WTC11 (cell line): Measurements from ENCODE around the gene C19orf47. TPM values are rescaled to one million over a fixed set of nuclear protein-coding genes. Genes with fewer than 3 reads are reported as not detected.

Source experiments
- ATAC-seq: fragments of 200-7000 bp; cut with Tn5 transposase; 2 replicates; pipeline ENCODE4 v1.10.0; 2021; ENCODE audit warnings: mild to moderate bottlenecking, moderate library complexity
- CTCF ChIA-PET: fragments of 300-600 bp; sonication (Branson Sonifier 250); formaldehyde crosslinking; loops from one replicate; lab custom pipeline; 2021; ENCODE audit warnings: antibody characterized with exemption; lab: Charles Lee
- POLR2A ChIA-PET: fragments of 350-600 bp; sonication (Branson Sonifier 250); formaldehyde crosslinking; loops from one replicate; lab custom pipeline; 2021; ENCODE audit warnings: antibody characterized with exemption; lab: Charles Lee
- DNase-seq: peaks from one replicate; pipeline ENCODE4 v3.0.0; 2021; ENCODE audit warnings: low spot score
- H3K27ac Mint-ChIP-seq: 2 replicates; pipeline ENCODE4 v1.8.0; 2021; ENCODE audit warnings: mixed read lengths
- H3K27me3 Mint-ChIP-seq: 2 replicates; pipeline ENCODE4 v1.8.0; 2021; ENCODE audit warnings: low read depth, mild to moderate bottlenecking, moderate library complexity, mixed read lengths
- H3K36me3 Mint-ChIP-seq: 2 replicates; pipeline ENCODE4 v1.8.0; 2021; ENCODE audit warnings: mixed read lengths
- H3K4me1 Mint-ChIP-seq: 2 replicates; pipeline ENCODE4 v1.8.0; 2022; ENCODE audit warnings: mixed read lengths
- H3K4me3 Mint-ChIP-seq: 2 replicates; pipeline ENCODE4 v1.8.0; 2021; ENCODE audit warnings: mild to moderate bottlenecking, moderate library complexity, mixed read lengths
- H3K9me3 Mint-ChIP-seq: 2 replicates; pipeline ENCODE4 v1.8.0; 2021; ENCODE audit warnings: mixed read lengths
- CBFB ChIP-seq: sonication (generic); formaldehyde crosslinking; IDR thresholded peaks from 2 replicates; pipeline ENCODE4 v1.8.1; 2022; ENCODE audit warnings: mild to moderate bottlenecking, low read depth, missing genetic modification reagents
- ERG ChIP-seq: fragments of 250-450 bp; sonication (Bioruptor Pico); IDR thresholded peaks from 2 replicates; pipeline ENCODE4 v1.8.0; 2021; ENCODE audit warnings: mild to moderate bottlenecking
- GABPB1 ChIP-seq: sonication (generic); formaldehyde crosslinking; IDR thresholded peaks from 2 replicates; pipeline ENCODE4 v1.8.1; 2023; ENCODE audit warnings: mild to moderate bottlenecking, missing genetic modification reagents
- GTF2I ChIP-seq: fragments of 250-450 bp; sonication (Bioruptor Pico); conservative IDR thresholded peaks from 2 replicates; pipeline ENCODE4 v1.4.0; 2021; ENCODE audit warnings: mild to moderate bottlenecking
- JUN ChIP-seq: sonication (generic); formaldehyde crosslinking; IDR thresholded peaks from 2 replicates; pipeline ENCODE4 v1.8.0; 2023; ENCODE audit warnings: mild to moderate bottlenecking, missing genetic modification reagents
- MAX ChIP-seq: sonication (generic); formaldehyde crosslinking; IDR thresholded peaks from 2 replicates; pipeline ENCODE4 v1.8.0; 2022; ENCODE audit warnings: mild to moderate bottlenecking, missing genetic modification reagents
- MYBL2 ChIP-seq: sonication (generic); formaldehyde crosslinking; IDR thresholded peaks from 2 replicates; pipeline ENCODE4 v1.8.1; 2023; ENCODE audit warnings: mild to moderate bottlenecking, moderate library complexity, missing genetic modification reagents
- RELA ChIP-seq: sonication (generic); formaldehyde crosslinking; IDR thresholded peaks from 2 replicates; pipeline ENCODE4 v1.8.1; 2022; ENCODE audit warnings: missing genetic modification reagents, mild to moderate bottlenecking, borderline replicate concordance
- TP53 ChIP-seq: sonication (generic); formaldehyde crosslinking; IDR thresholded peaks from 2 replicates; pipeline ENCODE4 v1.8.1; 2023; ENCODE audit warnings: mild to moderate bottlenecking, missing genetic modification reagents
- ZBTB21 ChIP-seq: sonication (generic); formaldehyde crosslinking; IDR thresholded peaks from 2 replicates; pipeline ENCODE4 v1.8.1; 2023; ENCODE audit warnings: mild to moderate bottlenecking, missing genetic modification reagents, borderline replicate concordance
- ZNF219 ChIP-seq: sonication (generic); formaldehyde crosslinking; IDR thresholded peaks from 2 replicates; pipeline ENCODE4 v1.8.0; 2023; ENCODE audit warnings: missing genetic modification reagents, mild to moderate bottlenecking, borderline replicate concordance
- ZNF263 ChIP-seq: sonication (generic); formaldehyde crosslinking; IDR thresholded peaks from 2 replicates; pipeline ENCODE4 v1.8.1; 2022; ENCODE audit warnings: low read depth, mild to moderate bottlenecking, moderate library complexity, missing genetic modification reagents
- ZNF281 ChIP-seq: sonication (generic); formaldehyde crosslinking; IDR thresholded peaks from 2 replicates; pipeline ENCODE4 v1.8.0; 2023; ENCODE audit warnings: mild to moderate bottlenecking, missing genetic modification reagents
- ZNF317 ChIP-seq: sonication (generic); formaldehyde crosslinking; IDR thresholded peaks from 2 replicates; pipeline ENCODE4 v1.8.1; 2023; ENCODE audit warnings: low read depth, mild to moderate bottlenecking, moderate library complexity, missing genetic modification reagents, borderline replicate concordance
- ZNF396 ChIP-seq: fragments of 250-450 bp; sonication (Bioruptor Pico); IDR thresholded peaks from 2 replicates; pipeline ENCODE4 v1.8.0; 2021; ENCODE audit warnings: mild to moderate bottlenecking, moderate library complexity, borderline replicate concordance
- ZNF671 ChIP-seq: fragments of 250-450 bp; sonication (Bioruptor Pico); IDR thresholded peaks from 2 replicates; pipeline ENCODE4 v1.8.0; 2021; ENCODE audit warnings: mild to moderate bottlenecking
- total RNA-seq: library from RNA; stranded (reverse); gene quantifications from 3 replicates; pipeline ENCODE4 v1.2.3, GENCODE V29; 2021
- TF ChIP-seq, protein P1 (sequence below): sonication (generic); formaldehyde crosslinking; IDR thresholded peaks from 2 replicates; pipeline ENCODE4 v1.8.0; 2023; ENCODE audit warnings: missing genetic modification reagents
- TF ChIP-seq, protein P2 (sequence below): fragments of 250-450 bp; sonication (Bioruptor Pico); IDR thresholded peaks from 2 replicates; pipeline ENCODE4 v1.9.0; 2021; ENCODE audit warnings: mild to moderate bottlenecking
- TF ChIP-seq, protein P3 (sequence below): sonication (generic); formaldehyde crosslinking; IDR thresholded peaks from 2 replicates; pipeline ENCODE4 v1.8.1; 2023; ENCODE audit warnings: mild to moderate bottlenecking, missing genetic modification reagents, borderline replicate concordance

Gene C19orf47
- total RNA-seq, 1 experiment from 2014 or later: 15.6 TPM

GRCh38 chr19:40283414-40284250 is 64.6 kb downstream of the C19orf47 start:
- Mint-ChIP-seq H3K9me3 (no peaks in the 10 kb centered on the region), H3K27me3 (no peaks in the 10 kb centered on the region)
- peak; percentile 7 for DNase-seq

GRCh38 chr19:40282920-40283319 is 65.3 kb downstream of the C19orf47 start:
- DNase-seq: no peak
- H3K4me1 Mint-ChIP-seq: peaks cover 35% of the 10 kb centered on the region
- POLR2A ChIA-PET: interaction anchor here (0.5 kb wide), 1 partner anchor 14 kb away, joined by 3 read pairs; no protein-coding TSS in a partner anchor
- no peaks in the 10 kb centered on the region for H3K36me3 Mint-ChIP-seq
- H3K27ac Mint-ChIP-seq: peak overlapping the region; percentile 21
- H3K27me3 Mint-ChIP-seq: no peaks in the 10 kb centered on the region
- ATAC-seq: no peak
- peak overlapping the region; percentile 18; the same call in 1 of the 2 replicates for H3K4me3 Mint-ChIP-seq
- CTCF ChIA-PET: interaction anchor here (3.6 kb wide), 1 partner anchor 65 kb away, joined by 12 read pairs; the partner anchor contains the start of gene TTC9B
- no peak for TF ChIP-seq ZNF396 (CRISPR knock-in tag)
- TF ChIP-seq, protein P1, sequence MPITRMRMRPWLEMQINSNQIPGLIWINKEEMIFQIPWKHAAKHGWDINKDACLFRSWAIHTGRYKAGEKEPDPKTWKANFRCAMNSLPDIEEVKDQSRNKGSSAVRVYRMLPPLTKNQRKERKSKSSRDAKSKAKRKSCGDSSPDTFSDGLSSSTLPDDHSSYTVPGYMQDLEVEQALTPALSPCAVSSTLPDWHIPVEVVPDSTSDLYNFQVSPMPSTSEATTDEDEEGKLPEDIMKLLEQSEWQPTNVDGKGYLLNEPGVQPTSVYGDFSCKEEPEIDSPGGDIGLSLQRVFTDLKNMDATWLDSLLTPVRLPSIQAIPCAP (CRISPR knock-in tag): no peak
- TF ChIP-seq ZNF281: no peak
- TF ChIP-seq GTF2I (CRISPR knock-in tag): no peak
- TF ChIP-seq MAX: no peak
- no peak for TF ChIP-seq ZBTB21 (CRISPR knock-in tag)
- TF ChIP-seq, protein P2, sequence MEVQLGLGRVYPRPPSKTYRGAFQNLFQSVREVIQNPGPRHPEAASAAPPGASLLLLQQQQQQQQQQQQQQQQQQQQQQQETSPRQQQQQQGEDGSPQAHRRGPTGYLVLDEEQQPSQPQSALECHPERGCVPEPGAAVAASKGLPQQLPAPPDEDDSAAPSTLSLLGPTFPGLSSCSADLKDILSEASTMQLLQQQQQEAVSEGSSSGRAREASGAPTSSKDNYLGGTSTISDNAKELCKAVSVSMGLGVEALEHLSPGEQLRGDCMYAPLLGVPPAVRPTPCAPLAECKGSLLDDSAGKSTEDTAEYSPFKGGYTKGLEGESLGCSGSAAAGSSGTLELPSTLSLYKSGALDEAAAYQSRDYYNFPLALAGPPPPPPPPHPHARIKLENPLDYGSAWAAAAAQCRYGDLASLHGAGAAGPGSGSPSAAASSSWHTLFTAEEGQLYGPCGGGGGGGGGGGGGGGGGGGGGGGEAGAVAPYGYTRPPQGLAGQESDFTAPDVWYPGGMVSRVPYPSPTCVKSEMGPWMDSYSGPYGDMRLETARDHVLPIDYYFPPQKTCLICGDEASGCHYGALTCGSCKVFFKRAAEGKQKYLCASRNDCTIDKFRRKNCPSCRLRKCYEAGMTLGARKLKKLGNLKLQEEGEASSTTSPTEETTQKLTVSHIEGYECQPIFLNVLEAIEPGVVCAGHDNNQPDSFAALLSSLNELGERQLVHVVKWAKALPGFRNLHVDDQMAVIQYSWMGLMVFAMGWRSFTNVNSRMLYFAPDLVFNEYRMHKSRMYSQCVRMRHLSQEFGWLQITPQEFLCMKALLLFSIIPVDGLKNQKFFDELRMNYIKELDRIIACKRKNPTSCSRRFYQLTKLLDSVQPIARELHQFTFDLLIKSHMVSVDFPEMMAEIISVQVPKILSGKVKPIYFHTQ (CRISPR knock-in tag): no peak
- no peak for TF ChIP-seq ZNF671 (CRISPR knock-in tag)
- TF ChIP-seq ZNF219 (CRISPR knock-in tag): no peak
- TF ChIP-seq RELA (CRISPR knock-in tag): no peak
- TF ChIP-seq ERG (CRISPR knock-in tag): no peak
- no peak for TF ChIP-seq ZNF317 (CRISPR knock-in tag)
- TF ChIP-seq MYBL2: no peak
- no peak for TF ChIP-seq JUN (CRISPR knock-in tag)
- TF ChIP-seq, protein P3, sequence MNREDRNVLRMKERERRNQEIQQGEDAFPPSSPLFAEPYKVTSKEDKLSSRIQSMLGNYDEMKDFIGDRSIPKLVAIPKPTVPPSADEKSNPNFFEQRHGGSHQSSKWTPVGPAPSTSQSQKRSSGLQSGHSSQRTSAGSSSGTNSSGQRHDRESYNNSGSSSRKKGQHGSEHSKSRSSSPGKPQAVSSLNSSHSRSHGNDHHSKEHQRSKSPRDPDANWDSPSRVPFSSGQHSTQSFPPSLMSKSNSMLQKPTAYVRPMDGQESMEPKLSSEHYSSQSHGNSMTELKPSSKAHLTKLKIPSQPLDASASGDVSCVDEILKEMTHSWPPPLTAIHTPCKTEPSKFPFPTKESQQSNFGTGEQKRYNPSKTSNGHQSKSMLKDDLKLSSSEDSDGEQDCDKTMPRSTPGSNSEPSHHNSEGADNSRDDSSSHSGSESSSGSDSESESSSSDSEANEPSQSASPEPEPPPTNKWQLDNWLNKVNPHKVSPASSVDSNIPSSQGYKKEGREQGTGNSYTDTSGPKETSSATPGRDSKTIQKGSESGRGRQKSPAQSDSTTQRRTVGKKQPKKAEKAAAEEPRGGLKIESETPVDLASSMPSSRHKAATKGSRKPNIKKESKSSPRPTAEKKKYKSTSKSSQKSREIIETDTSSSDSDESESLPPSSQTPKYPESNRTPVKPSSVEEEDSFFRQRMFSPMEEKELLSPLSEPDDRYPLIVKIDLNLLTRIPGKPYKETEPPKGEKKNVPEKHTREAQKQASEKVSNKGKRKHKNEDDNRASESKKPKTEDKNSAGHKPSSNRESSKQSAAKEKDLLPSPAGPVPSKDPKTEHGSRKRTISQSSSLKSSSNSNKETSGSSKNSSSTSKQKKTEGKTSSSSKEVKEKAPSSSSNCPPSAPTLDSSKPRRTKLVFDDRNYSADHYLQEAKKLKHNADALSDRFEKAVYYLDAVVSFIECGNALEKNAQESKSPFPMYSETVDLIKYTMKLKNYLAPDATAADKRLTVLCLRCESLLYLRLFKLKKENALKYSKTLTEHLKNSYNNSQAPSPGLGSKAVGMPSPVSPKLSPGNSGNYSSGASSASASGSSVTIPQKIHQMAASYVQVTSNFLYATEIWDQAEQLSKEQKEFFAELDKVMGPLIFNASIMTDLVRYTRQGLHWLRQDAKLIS: no peak
- no peak for TF ChIP-seq GABPB1 (CRISPR knock-in tag)
- no peaks in the 10 kb centered on the region for H3K9me3 Mint-ChIP-seq

More at GRCh38 chr19:40283414-40284250, 64.6 kb downstream of the C19orf47 start:
- Mint-ChIP-seq H3K36me3 (no peaks in the 10 kb centered on the region), H3K4me1 (peaks cover 35% of the 10 kb centered on the region), H3K4me3 (peak overlapping the region; percentile 84), H3K27ac (peak overlapping the region; percentile 85)
- ChIA-PET POLR2A (interaction anchor here (0.5 kb wide), 1 partner anchor 14 kb away, joined by 3 read pairs; no protein-coding TSS in a partner anchor), CTCF (interaction anchor here (1.1 to 3.6 kb wide), 3 partner anchors 8 to 66 kb away, joined by 5 to 12 read pairs (median 6); partner anchors contain the start of gene TTC9B)
- TF ChIP-seq ZNF263 (CRISPR knock-in tag): no peak
- TF ChIP-seq TP53 (CRISPR knock-in tag): no peak
- no peak for TF ChIP-seq MAX
- no peak for TF ChIP-seq CBFB (CRISPR knock-in tag)
- ATAC-seq: no peak
